ENCODE data around the gene TNKS2.
"Not testable (repeated sequence)": the region's sequence is repeated elsewhere in the genome, so short reads cannot be mapped to it uniquely, and the experiment has no call there.

TNKS2 gene

DNA sequence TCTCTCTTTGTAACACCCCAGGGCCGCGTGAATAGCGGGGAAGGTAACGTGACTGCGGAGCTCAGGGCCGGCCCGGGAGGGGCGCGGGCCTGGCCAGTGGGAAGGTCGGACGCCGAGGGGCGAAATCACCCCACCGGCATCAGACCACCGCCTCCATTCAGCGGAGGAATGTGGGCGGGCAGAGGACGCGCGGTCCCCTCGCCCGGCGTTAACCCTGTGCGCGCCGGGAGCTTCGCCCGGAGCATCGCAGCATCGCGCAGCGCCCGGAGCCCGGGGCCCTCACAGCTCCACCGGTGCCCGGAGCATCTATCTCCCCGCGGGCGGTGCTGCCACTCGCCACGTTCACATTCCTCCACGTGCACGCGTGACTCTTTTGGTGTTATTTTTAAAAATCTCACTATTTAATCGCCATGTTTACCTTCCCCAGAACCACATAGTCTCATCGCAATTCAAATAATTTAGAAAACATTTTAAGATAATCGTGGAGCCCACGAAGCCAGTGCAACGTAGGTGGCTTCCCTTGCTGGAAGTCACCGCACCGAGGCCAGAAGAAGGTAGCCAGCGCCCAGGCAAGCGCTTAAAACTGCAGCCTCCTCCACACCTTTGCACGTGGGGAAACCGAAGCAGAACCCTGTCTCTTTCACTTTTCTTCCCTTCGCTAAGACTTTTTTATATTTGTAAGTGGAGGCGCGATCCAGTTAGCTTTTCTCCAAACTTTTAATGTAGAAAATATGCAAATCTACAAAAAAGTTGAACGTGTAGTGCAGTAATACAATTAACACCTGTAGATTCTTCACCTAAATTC lies 89.2 kb downstream of the TNKS2 start:
- no peaks in the 10 kb centered on the region for H3K4me1 ChIP-seq (ENCODE audit: insufficient read depth, low read length, severe bottlenecking)
- H3K9ac ChIP-seq (ENCODE audit: low read length) = no peak overlapping the region
- TF ChIP-seq, protein P1, sequence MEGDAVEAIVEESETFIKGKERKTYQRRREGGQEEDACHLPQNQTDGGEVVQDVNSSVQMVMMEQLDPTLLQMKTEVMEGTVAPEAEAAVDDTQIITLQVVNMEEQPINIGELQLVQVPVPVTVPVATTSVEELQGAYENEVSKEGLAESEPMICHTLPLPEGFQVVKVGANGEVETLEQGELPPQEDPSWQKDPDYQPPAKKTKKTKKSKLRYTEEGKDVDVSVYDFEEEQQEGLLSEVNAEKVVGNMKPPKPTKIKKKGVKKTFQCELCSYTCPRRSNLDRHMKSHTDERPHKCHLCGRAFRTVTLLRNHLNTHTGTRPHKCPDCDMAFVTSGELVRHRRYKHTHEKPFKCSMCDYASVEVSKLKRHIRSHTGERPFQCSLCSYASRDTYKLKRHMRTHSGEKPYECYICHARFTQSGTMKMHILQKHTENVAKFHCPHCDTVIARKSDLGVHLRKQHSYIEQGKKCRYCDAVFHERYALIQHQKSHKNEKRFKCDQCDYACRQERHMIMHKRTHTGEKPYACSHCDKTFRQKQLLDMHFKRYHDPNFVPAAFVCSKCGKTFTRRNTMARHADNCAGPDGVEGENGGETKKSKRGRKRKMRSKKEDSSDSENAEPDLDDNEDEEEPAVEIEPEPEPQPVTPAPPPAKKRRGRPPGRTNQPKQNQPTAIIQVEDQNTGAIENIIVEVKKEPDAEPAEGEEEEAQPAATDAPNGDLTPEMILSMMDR (IDR thresholded peaks at IDR 0.05; ENCODE audit: low read length) = no peak
- no peak for TF ChIP-seq EZH2 (IDR thresholded peaks at IDR 0.05; ENCODE audit: borderline replicate concordance, low read length)
- H3F3A ChIP-seq (ENCODE audit: insufficient read depth, low read length) = no peaks in the 10 kb centered on the region
- no peaks in the 10 kb centered on the region for H3K27me3 ChIP-seq (ENCODE audit: insufficient read depth, low read length)
- no peak overlapping the region for H2AFZ ChIP-seq (ENCODE audit: low read length)
- no peaks in the 10 kb centered on the region for H3K79me2 ChIP-seq (ENCODE audit: insufficient read depth, low read length)
- H4K20me1 ChIP-seq (ENCODE audit: insufficient read depth, low read length) = no peaks in the 10 kb centered on the region
- no peaks in the 10 kb centered on the region for H3K9me3 ChIP-seq (ENCODE audit: low read length)
- peak overlapping the region; percentile 51 for H3K4me2 ChIP-seq (ENCODE audit: low read length)
- H3K27ac ChIP-seq (ENCODE audit: low read depth, low read length, poor library complexity, severe bottlenecking) = no peak overlapping the region
- no peaks in the 10 kb centered on the region for H3K36me3 ChIP-seq (ENCODE audit: insufficient read depth, low read length)
- H3K4me3 ChIP-seq (ENCODE audit: low read depth, low read length, poor library complexity, severe bottlenecking) = peak overlapping the region; percentile 45
- H3K9me2 ChIP-seq (ENCODE audit: low read depth, low read length) = no peaks in the 10 kb centered on the region

DNA sequence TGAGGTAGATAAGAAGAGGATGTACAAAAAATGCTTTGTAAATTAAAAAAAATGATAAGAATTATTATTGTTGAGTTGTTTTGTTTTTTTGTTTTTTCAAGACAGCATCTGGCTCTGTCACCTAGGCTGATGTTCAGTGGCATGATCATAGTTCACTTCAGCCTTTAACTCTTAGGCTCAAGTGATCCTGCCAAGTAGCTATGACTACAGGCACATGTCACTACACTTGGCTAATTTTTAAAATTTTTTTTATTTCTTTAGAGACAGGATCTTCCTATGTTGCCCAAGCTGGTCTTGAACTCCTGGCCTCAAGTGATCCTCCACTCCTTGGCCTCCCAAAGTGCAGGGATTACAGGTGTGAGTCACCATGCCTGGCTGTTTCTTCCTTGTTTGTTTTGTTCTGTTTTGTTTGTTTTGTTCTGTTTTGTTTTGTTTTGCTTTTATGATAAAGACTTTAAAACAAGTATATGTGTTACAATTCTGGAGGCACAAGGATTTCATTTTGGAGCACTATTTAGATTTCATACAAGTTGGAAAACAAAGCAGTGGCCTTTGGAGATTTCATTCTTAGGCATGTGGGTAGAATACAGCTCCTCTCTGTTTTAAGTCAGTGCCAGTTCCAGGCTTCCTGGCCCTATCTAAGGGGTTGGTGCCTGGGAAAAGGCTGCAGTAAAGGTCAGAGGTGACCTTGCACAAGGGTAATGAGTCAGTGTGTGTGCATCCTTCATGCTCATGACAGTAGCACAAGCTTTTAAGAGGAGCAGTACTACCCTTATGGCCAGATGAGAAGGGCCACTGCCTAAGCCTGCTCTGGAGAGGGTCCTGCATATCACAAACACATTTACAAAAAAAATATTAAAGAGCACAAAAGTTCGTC lies 93.1 kb downstream of the TNKS2 start:
- Histone ChIP-seq H3K4me3 (ENCODE audit: low read depth, low read length, poor library complexity, severe bottlenecking) (no peak overlapping the region), H3K9me2 (ENCODE audit: low read depth, low read length) (no peaks in the 10 kb centered on the region), H3K27me3 (ENCODE audit: insufficient read depth, low read length) (no peaks in the 10 kb centered on the region), H3F3A (ENCODE audit: insufficient read depth, low read length) (no peaks in the 10 kb centered on the region), H3K4me2 (ENCODE audit: low read length) (no peak overlapping the region), H4K20me1 (ENCODE audit: insufficient read depth, low read length) (no peaks in the 10 kb centered on the region), H3K36me3 (ENCODE audit: insufficient read depth, low read length) (no peaks in the 10 kb centered on the region), H3K79me2 (ENCODE audit: insufficient read depth, low read length) (no peaks in the 10 kb centered on the region), H3K27ac (ENCODE audit: low read depth, low read length, poor library complexity, severe bottlenecking) (no peak overlapping the region), H2AFZ (ENCODE audit: low read length) (no peak overlapping the region), H3K9me3 (ENCODE audit: low read length) (no peaks in the 10 kb centered on the region), H3K4me1 (ENCODE audit: insufficient read depth, low read length, severe bottlenecking) (no peaks in the 10 kb centered on the region), H3K9ac (ENCODE audit: low read length) (no peak overlapping the region)
- TF ChIP-seq, protein P1 (IDR thresholded peaks at IDR 0.05; ENCODE audit: low read length) = no peak
- TF ChIP-seq EZH2 (IDR thresholded peaks at IDR 0.05; ENCODE audit: borderline replicate concordance, low read length) = no peak

DNA sequence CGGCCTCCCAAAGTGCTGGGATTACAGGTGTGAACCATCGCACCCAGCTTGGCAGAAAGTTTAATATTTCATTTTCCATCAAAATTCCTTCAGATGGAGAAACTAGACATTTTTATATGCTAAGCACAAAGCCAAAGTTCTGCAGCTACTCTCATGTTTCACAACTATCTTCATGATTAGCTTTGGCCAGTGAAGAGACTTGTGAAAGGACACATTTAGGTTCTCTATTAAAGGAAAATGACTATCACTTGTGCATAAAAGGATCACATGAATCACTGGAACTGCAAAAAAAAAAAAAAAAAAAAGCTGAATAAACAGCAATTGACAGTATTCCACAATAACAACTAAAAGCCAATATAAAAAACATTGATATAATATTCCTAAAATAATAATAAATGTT lies 94.8 kb downstream of the TNKS2 start:
- TF ChIP-seq EZH2 (IDR thresholded peaks at IDR 0.05; ENCODE audit: borderline replicate concordance, low read length) = no peak
- TF ChIP-seq, protein P1 (IDR thresholded peaks at IDR 0.05; ENCODE audit: low read length) = no peak
- H3K79me2 ChIP-seq (ENCODE audit: insufficient read depth, low read length) = no peaks in the 10 kb centered on the region
- H3K4me3 ChIP-seq (ENCODE audit: low read depth, low read length, poor library complexity, severe bottlenecking) = no peak overlapping the region
- H3F3A ChIP-seq (ENCODE audit: insufficient read depth, low read length) = no peaks in the 10 kb centered on the region
- H3K36me3 ChIP-seq (ENCODE audit: insufficient read depth, low read length) = no peaks in the 10 kb centered on the region
- H3K9me3 ChIP-seq (ENCODE audit: low read length) = no peaks in the 10 kb centered on the region
- no peak overlapping the region for H2AFZ ChIP-seq (ENCODE audit: low read length)
- H3K9me2 ChIP-seq (ENCODE audit: low read depth, low read length) = no peaks in the 10 kb centered on the region
- no peaks in the 10 kb centered on the region for H3K4me1 ChIP-seq (ENCODE audit: insufficient read depth, low read length, severe bottlenecking)
- no peak overlapping the region for H3K27ac ChIP-seq (ENCODE audit: low read depth, low read length, poor library complexity, severe bottlenecking)
- H3K27me3 ChIP-seq (ENCODE audit: insufficient read depth, low read length) = no peaks in the 10 kb centered on the region
- no peak overlapping the region for H3K4me2 ChIP-seq (ENCODE audit: low read length)
- no peak overlapping the region for H3K9ac ChIP-seq (ENCODE audit: low read length)
- H4K20me1 ChIP-seq (ENCODE audit: insufficient read depth, low read length) = no peaks in the 10 kb centered on the region

DNA sequence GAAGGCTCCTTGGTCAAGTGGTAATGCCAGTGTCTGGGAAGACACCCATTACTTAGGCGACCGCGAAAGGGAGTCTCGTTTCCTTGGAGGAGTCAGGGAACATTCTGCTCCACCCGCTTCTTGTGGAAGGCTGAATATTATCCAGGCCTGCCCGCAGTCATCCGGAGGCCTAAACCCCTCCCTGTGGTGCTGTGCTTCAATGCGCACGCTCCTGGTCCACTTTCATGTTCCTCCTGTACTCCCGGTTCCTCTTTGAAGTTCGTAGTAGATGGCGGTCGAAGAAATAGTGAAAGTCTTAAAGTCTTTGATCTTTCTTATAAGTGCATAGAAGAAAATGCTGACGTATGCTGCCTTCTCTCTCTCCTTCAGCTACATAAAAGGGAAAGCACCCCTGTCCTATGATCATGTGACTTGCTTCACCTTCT lies 96.0 kb downstream of the TNKS2 start:
- H3K27me3 ChIP-seq (ENCODE audit: insufficient read depth, low read length) = not testable (repeated sequence)

More for the DNA sequence above, 96.0 kb downstream of the TNKS2 start:
- not testable (repeated sequence) for H3F3A ChIP-seq (ENCODE audit: insufficient read depth, low read length); H3K36me3 ChIP-seq (ENCODE audit: insufficient read depth, low read length); H3K9me3 ChIP-seq (ENCODE audit: low read length); H3K79me2 ChIP-seq (ENCODE audit: insufficient read depth, low read length); H3K4me1 ChIP-seq (ENCODE audit: insufficient read depth, low read length, severe bottlenecking); H3K9ac ChIP-seq (ENCODE audit: low read length); H3K4me3 ChIP-seq (ENCODE audit: low read depth, low read length, poor library complexity, severe bottlenecking); H2AFZ ChIP-seq (ENCODE audit: low read length); H4K20me1 ChIP-seq (ENCODE audit: insufficient read depth, low read length); H3K9me2 ChIP-seq (ENCODE audit: low read depth, low read length); H3K27ac ChIP-seq (ENCODE audit: low read depth, low read length, poor library complexity, severe bottlenecking); H3K4me2 ChIP-seq (ENCODE audit: low read length)
